Neural progenitor cell (in vitro differentiated cells): ENCODE data around the gene NEO1.

ENCODE experiments used
- CTCF ChIP-seq: fragments of 200-600 bp; sonication (generic); IDR thresholded peaks from 2 replicates; pipeline ENCODE4 v1.5.1; 2017; ENCODE audit warnings: antibody characterized with exemption, mild to moderate bottlenecking
- EZH2phosphoT487 ChIP-seq: fragments of 200-600 bp; sonication (generic); IDR thresholded peaks from 2 replicates; pipeline ENCODE4 v1.6.1; 2017; ENCODE audit warnings: antibody characterized with exemption

DNA sequence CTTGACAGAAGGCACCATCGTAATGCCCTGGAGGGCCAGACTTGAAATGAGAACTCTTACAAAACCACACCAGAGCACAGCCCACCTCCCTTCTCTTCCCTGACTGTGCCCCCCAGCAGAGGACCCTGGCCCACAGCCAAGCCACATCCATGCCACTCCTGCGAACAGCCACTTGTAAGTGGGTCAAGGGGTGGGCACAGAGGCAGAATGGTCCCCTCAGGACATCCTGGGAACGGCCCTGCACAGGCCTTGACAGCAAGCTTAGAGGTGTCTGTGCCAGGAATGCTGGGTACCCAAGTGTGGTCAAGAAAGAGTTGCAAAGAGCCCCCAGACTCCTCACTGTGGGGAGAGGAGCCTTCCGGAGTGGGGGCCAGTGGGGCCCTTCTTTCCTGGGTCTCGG is 283.2 kb downstream of the NEO1 start:
- TF ChIP-seq CTCF: no peak
- TF ChIP-seq EZH2phosphoT487: no peak
